NT2/D1 (cell line): ENCODE measurements around the gene INS.
A peak's percentile ranks its signal among the peaks of the same experiment; 100 is the strongest.

ENCODE experiments used
- DNase-seq: peaks from one replicate; pipeline ENCODE4 v3.0.0-alpha.2; 2011; ENCODE audit warnings: low read depth, low spot score
- H3K27me3 ChIP-seq: 2 replicates; pipeline ENCODE4 v1.6.0; 2011; ENCODE audit warnings: mild to moderate bottlenecking; ENCODE audit not compliant: insufficient read length, insufficient read depth
- H3K36me3 ChIP-seq: 2 replicates; pipeline ENCODE4 v1.6.1; 2011; ENCODE audit warnings: mild to moderate bottlenecking, low read length, mixed read lengths; ENCODE audit not compliant: insufficient read depth, insufficient read length
- H3K4me1 ChIP-seq: 2 replicates; pipeline ENCODE4 v1.5.1; 2011; ENCODE audit not compliant: insufficient read depth, insufficient read length
- H3K4me3 ChIP-seq: 2 replicates; pipeline ENCODE4 v1.5.1; 2011; ENCODE audit warnings: low read depth; ENCODE audit not compliant: insufficient read length
- H3K9ac ChIP-seq: 2 replicates; pipeline ENCODE4 v1.6.0; 2011; ENCODE audit warnings: low read depth; ENCODE audit not compliant: insufficient read length
- H3K9me3 ChIP-seq: 2 replicates; pipeline ENCODE4 v1.5.1; 2011; ENCODE audit warnings: mild to moderate bottlenecking, low read length; ENCODE audit not compliant: insufficient read depth
- SUZ12 ChIP-seq: IDR thresholded peaks from 2 replicates; pipeline ENCODE4 v1.6.1; 2011; ENCODE audit not compliant: insufficient read length, insufficient read depth; ENCODE audit errors: extremely low read depth
- YY1 ChIP-seq: IDR thresholded peaks from 2 replicates; pipeline ENCODE4 v1.6.1; 2011; ENCODE audit not compliant: insufficient read length, insufficient read depth
- ZNF274 ChIP-seq: IDR thresholded peaks from 2 replicates; pipeline ENCODE4 v1.6.1; 2011; ENCODE audit warnings: mild to moderate bottlenecking, low read depth, low read length

Gene INS

DNA sequence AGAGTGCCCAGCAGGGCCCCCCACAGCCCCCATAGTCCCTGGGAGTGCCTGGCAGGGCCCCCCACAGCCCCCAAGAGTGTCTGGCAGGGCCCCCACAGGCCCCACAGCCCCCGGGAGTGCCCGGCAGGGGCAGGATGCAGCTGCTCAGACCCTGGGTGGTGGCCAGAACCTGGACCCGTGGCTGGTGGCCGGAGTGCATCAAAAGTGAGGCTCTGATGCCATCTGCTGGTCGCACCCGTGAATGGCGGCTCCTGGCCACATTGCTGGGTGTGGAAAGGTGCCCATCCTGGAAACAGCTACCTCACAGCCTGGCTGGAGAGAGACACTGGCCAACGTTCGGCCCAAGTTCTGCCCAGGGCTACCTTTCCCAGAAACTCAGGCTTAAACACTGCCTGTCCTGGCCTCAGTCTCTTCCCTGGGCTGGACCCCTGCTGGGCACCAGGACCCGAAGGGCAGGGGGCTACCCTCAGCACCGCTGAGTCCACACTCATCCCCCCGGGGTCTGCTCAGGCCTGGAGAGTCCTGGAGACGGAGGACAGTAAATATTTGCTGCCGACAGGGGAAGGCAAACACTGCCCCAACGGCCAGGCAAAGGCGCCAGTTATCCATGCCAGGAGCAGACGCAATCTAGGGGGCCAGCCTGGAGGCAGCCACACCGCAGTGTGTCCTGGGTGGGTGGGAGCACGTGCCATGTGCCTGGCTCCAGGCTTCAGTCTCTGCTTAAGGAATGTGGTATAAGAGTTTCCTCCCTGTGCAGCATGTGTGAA, 4.4 kb downstream of the INS start:
- H3K36me3 ChIP-seq, result no peaks in the 10 kb centered on the region
- H3K4me3 ChIP-seq, result no peak overlapping the region
- H3K9ac ChIP-seq, result no peak overlapping the region
- TF ChIP-seq SUZ12 (no peak), ZNF274 (no peak), YY1 (no peak)
- peaks cover 18% of the 10 kb centered on the region for H3K27me3 ChIP-seq
- H3K4me1 ChIP-seq, result peaks cover 2% of the 10 kb centered on the region
- H3K9me3 ChIP-seq, result no peaks in the 10 kb centered on the region
- DNase-seq, result no peak

DNA sequence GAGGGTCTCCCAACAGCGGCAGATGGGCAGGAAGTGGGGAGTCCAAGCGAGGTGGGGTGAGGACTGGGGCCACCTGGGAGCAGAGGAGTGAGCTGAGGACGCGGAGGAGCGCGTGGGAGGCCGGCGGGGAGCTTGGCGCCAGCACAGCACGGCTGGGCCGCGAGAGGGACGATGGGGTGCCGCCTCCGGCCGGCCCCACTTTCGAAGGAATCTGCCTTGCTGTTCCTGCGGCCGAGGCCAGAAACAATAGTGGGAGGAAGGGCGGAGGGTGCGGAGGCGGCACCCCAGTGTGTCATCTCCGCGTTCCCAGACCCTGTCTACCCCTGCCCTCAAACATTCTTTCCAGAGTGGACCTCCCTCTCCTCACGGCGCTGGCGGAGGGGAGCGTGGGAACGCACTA, 5.5 kb downstream of the INS start:
- peaks cover 10% of the 10 kb centered on the region for H3K4me1 ChIP-seq
- DNase-seq, result no peak
- no peaks in the 10 kb centered on the region for H3K9me3 ChIP-seq
- peak overlapping the region; percentile 32 for H3K9ac ChIP-seq
- H3K36me3 ChIP-seq, result no peaks in the 10 kb centered on the region
- TF ChIP-seq SUZ12, result no peak
- no peak for TF ChIP-seq YY1
- TF ChIP-seq ZNF274, result no peak
- no peak overlapping the region for H3K4me3 ChIP-seq
- peaks cover 18% of the 10 kb centered on the region for H3K27me3 ChIP-seq

DNA sequence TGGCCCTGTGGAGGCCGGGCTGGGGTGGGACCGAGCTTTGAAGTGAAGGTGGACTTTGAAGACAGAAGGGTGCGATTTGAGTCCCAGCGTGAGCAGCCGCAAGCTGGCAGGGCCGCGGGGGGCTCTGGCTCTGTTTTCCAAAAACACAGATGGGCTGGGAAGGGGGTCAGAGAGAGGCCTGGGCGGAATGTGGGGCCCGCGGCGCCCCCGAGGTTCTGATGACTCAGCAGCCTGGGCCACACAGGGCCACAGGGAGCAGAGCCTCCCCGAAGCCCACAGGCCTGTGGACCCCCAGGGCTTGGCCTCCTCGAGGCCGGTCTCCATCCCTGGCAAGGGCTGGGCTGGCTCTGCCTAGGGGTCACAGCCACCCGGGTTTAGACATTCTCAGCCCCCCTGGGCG, 6.1 kb downstream of the INS start:
- Histone ChIP-seq H3K9me3 (no peaks in the 10 kb centered on the region), H3K4me1 (peaks cover 12% of the 10 kb centered on the region), H3K27me3 (peaks cover 18% of the 10 kb centered on the region), H3K4me3 (no peak overlapping the region), H3K36me3 (no peaks in the 10 kb centered on the region), H3K9ac (peak overlapping the region; percentile 47)
- DNase-seq, result no peak
- TF ChIP-seq ZNF274 (no peak), YY1 (no peak), SUZ12 (no peak)

DNA sequence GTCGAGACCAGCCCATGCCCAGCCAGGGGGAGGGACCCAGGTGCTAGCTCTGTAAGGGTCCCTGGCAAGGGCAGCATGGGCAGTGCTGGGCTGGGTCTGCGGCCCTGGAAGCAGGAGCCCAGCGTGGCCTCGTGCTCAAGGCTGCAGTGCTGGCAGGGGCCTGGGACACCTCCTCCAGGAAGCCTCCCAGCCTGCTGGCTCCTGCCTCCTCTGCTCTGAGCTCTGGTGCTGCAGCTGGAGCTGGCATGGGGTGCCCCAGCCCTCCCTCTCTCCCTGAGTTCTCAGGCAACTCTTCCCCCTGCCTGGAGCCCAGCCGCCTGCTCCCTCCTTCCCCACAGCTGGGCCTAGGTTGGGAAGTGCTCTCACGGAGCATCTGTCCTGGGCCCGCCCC, 6.8 kb downstream of the INS start:
- H3K9me3 ChIP-seq, result no peaks in the 10 kb centered on the region
- peaks cover 22% of the 10 kb centered on the region for H3K27me3 ChIP-seq
- H3K4me3 ChIP-seq, result no peak overlapping the region
- H3K4me1 ChIP-seq, result peaks cover 16% of the 10 kb centered on the region
- no peak overlapping the region for H3K9ac ChIP-seq
- no peak for DNase-seq
- TF ChIP-seq ZNF274 (no peak), SUZ12 (no peak), YY1 (no peak)
- H3K36me3 ChIP-seq, result no peaks in the 10 kb centered on the region

DNA sequence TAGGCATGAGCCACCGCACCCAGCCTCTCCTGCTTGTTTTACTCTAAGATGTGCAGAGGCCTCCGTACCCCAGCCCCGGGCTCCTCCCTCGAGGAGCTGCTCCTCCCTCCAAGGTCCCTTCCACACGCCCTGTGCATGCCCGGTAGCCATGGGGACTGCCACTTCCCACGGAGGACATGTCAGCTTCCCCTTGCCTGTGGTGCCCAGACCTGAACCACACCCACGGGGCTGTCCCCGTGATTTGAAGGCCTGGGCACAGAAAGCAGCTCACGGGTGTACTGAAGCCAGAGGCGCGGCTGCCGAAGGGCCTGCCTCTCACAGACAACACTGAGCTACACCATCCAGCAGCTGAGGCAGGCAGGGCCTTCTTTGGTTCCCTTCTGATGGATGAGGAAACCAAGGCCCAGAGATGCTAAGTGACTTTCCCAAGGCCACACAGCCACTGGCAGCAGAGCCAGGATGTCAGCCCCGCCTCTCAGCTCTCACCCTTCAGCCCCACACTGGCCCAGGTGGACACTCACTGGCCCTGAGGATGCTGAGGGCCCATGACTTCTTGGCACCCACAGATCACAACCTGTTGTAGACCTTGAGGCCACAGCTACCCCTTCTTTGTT, 7.3 kb downstream of the INS start:
- TF ChIP-seq ZNF274 (no peak), SUZ12 (no peak), YY1 (no peak)
- Histone ChIP-seq H3K4me3 (no peak overlapping the region), H3K36me3 (no peaks in the 10 kb centered on the region), H3K27me3 (peaks cover 27% of the 10 kb centered on the region), H3K9me3 (no peaks in the 10 kb centered on the region), H3K4me1 (peaks cover 17% of the 10 kb centered on the region), H3K9ac (no peak overlapping the region)
- no peak for DNase-seq

DNA sequence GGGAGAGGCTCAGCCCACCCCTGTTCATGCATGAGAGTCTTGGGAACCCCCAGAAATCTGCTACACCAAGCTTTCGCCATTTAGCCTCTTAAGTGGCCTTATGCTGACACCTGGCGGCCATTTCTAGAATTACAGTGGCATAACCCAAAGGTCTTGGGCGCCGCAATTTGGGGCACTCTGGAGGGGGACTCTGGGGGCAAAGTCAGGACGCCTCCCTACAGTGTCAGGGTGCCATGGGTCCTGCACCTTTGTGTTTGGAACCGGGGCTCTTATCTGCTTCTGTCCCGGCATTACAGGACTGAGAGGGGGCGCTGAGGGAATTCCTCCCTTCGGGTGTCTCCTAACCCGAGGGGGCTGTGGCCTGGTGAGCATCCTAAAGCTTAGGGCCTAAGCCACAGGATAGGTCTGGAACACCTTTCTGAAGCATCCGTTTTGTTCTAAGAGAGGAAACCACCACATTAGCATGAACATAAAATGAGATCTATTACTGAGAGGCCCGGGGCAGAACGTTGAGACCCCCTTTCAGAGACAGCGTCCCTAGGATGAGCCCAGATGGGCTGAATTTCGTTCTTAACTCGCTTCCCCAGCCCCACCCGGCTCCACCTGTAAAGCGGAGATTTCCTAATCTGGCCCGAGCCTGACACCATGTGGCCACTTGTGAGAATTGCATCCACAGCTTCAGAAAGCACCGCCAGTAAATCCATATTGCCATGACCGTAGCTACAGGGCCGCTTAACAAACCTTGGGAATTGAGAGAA, 9.3 kb downstream of the INS start:
- Histone ChIP-seq H3K9me3 (no peaks in the 10 kb centered on the region), H3K4me1 (peaks cover 27% of the 10 kb centered on the region), H3K27me3 (peaks cover 47% of the 10 kb centered on the region), H3K9ac (peak overlapping the region; percentile 66), H3K4me3 (no peak overlapping the region), H3K36me3 (no peaks in the 10 kb centered on the region)
- peak; percentile 81 for DNase-seq
- TF ChIP-seq YY1 (no peak), SUZ12 (no peak), ZNF274 (no peak)

DNA sequence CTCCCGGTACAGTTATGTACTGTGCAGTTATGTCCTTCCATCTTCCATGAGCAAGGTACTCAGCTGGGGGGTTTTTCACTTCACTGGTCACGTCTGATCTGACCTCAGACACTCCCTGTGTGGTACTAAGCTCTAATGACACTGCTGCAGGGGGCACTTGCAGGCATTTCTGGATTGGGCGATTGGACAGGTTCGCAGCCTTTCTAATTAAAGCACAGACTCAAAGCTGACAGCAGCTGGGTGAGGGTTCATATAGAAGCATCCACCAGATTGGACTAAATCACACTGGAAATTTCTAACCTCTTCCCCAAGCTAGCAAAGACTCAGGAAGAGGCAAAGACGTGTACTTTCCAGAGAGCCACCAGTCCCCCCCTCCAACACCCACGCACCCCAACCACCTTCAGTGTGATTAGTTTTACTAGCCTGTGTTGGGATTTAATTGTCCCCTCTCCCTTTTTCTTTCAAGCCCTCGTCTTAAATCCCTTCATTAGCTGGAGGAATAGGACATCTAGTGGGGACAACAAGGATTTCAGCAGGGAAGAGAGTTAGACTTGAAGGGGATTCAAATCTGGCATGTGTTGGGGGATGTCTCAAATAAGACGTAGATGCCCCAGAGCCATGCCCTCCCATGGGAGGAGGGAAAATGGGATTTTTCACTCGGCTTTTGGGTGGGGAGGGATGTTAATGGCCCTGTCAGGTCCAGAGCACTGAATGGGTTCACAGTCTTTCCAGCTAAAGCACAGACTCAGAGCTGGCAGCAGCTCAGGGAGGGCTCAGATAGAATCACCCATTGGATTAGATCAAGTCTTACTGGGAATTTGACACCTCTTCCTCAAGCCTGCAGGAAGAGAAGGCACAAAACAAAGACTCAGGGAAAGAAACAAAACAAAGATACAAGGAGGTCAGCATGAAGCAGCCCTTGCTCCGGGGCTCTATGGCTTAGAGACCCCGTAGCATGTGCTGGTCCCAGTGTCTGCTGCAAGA, 10.9 kb downstream of the INS start:
- H3K27me3 ChIP-seq, result peaks cover 55% of the 10 kb centered on the region
- H3K36me3 ChIP-seq, result no peaks in the 10 kb centered on the region
- H3K9me3 ChIP-seq, result no peaks in the 10 kb centered on the region
- H3K9ac ChIP-seq, result peak overlapping the region; percentile 16
- H3K4me3 ChIP-seq, result no peak overlapping the region
- peaks cover 31% of the 10 kb centered on the region for H3K4me1 ChIP-seq
- peak; percentile 70 for DNase-seq
- TF ChIP-seq ZNF274, result no peak
- TF ChIP-seq SUZ12, result no peak
- no peak for TF ChIP-seq YY1
